Measurements from ENCODE around the gene SMYD3. TPM values are rescaled to one million over a fixed set of nuclear protein-coding genes. Genes with fewer than 3 reads are reported as not detected.

Gene SMYD3
- total RNA-seq, 1 experiment from 2014 or later, result 25.5 TPM

DNA sequence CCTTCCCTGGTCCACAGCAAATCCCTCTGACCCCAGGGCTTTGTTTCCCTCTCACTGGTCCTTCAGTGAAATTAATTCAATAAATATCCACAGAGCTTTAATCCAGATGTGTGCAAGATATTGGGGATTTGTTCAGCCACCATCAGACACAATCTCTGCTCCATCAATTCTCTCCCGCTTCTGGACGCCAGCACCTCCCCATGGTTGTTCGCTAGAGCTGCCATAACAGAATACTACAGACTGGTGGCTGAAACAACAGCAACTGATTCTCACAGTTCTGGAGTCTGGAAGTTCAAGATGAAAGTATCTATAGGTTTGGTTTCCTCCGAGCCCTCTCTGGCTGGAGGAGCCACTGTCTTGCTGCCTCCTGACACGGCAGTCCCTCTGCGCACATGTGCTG is 303.9 kb downstream of the SMYD3 start:
- H3K79me2 ChIP-seq (ENCODE audit: insufficient read depth, low read length), result no peaks in the 10 kb centered on the region
- no CpG with 5 or more reads among the region's 6 CpGs for WGBS (ENCODE audit: extremely low coverage, insufficient read length, low lambda C conversion rate)
- H3K27ac Mint-ChIP-seq, result peak overlapping the region in 1 of 3 experiments; percentile 29; a peak in 1 of 7 replicates
- no peak overlapping the region for H2BK12ac ChIP-seq (ENCODE audit: insufficient read length, low read depth, low read length)
- no peak overlapping the region for H3K14ac ChIP-seq (ENCODE audit: insufficient read depth, low read length)
- no peak overlapping the region for H3K27ac ChIP-seq (ENCODE audit: insufficient read length, low read depth, low read length)
- H3K27me3 Mint-ChIP-seq (ENCODE audit: low read depth), result no peaks in the 10 kb centered on the region
- no peak overlapping the region for H3K18ac ChIP-seq (ENCODE audit: insufficient read length, low read depth, low read length)
- H4K91ac ChIP-seq (ENCODE audit: insufficient read length, low read depth, low read length), result no peak overlapping the region
- TF ChIP-seq, protein P1, sequence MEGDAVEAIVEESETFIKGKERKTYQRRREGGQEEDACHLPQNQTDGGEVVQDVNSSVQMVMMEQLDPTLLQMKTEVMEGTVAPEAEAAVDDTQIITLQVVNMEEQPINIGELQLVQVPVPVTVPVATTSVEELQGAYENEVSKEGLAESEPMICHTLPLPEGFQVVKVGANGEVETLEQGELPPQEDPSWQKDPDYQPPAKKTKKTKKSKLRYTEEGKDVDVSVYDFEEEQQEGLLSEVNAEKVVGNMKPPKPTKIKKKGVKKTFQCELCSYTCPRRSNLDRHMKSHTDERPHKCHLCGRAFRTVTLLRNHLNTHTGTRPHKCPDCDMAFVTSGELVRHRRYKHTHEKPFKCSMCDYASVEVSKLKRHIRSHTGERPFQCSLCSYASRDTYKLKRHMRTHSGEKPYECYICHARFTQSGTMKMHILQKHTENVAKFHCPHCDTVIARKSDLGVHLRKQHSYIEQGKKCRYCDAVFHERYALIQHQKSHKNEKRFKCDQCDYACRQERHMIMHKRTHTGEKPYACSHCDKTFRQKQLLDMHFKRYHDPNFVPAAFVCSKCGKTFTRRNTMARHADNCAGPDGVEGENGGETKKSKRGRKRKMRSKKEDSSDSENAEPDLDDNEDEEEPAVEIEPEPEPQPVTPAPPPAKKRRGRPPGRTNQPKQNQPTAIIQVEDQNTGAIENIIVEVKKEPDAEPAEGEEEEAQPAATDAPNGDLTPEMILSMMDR (conservative IDR thresholded peaks at IDR 0.05), result peak; percentile 31; the same call in 2 of the 3 replicates
- no peak overlapping the region for H3K4me2 ChIP-seq (ENCODE audit: insufficient read depth, insufficient read length, low read length)
- no peak overlapping the region for H3K9ac ChIP-seq (ENCODE audit: extremely low read depth, insufficient read length, low read length)
- no peak overlapping the region for H3K4ac ChIP-seq (ENCODE audit: low read depth, low read length)
- H3K4me3 Mint-ChIP-seq, result no peak overlapping the region
- H2BK20ac ChIP-seq (ENCODE audit: low read depth, low read length, poor library complexity, severe bottlenecking), result no peak overlapping the region
- no peak overlapping the region for H3T11ph ChIP-seq (ENCODE audit: low read length)
- no peak overlapping the region for H2BK5ac ChIP-seq (ENCODE audit: insufficient read length, low read length)
- no peak overlapping the region for H2BK120ac ChIP-seq (ENCODE audit: low read depth, low read length, poor library complexity, severe bottlenecking)
- H3K79me1 ChIP-seq (ENCODE audit: insufficient read depth, low read depth, low read length, poor library complexity, severe bottlenecking), result no peaks in the 10 kb centered on the region
- H3K9me3 ChIP-seq (ENCODE audit: control insufficient read depth, low read depth, low read length), result no peaks in the 10 kb centered on the region
- H3K27me3 ChIP-seq (ENCODE audit: insufficient read depth, low read length), result no peaks in the 10 kb centered on the region
- no peak overlapping the region for H3K56ac ChIP-seq (ENCODE audit: insufficient read length, low read depth, low read length)
- H4K5ac ChIP-seq (ENCODE audit: insufficient read length, low read depth, low read length), result no peak overlapping the region
- no peaks in the 10 kb centered on the region; a peak in 1 of 5 replicates for H3K9me3 Mint-ChIP-seq
- peaks cover 3 to 5% of the 10 kb centered on the region in 2 experiments; a peak in 2 of 4 replicates for H3K4me1 Mint-ChIP-seq
- no peaks in the 10 kb centered on the region for H3K36me3 Mint-ChIP-seq (ENCODE audit: insufficient read depth in 1 of 3, low read depth in 3 of 3)
- no peak overlapping the region for H2BK15ac ChIP-seq (ENCODE audit: low read depth, low read length)
- no peak overlapping the region for H2AFZ ChIP-seq (ENCODE audit: low read length)
- H3K23me2 ChIP-seq (ENCODE audit: insufficient read length, low read depth, low read length, poor library complexity, severe bottlenecking), result no peaks in the 10 kb centered on the region
- no peaks in the 10 kb centered on the region for H3K4me1 ChIP-seq (ENCODE audit: insufficient read depth, low read length)
- H4K20me1 ChIP-seq (ENCODE audit: control insufficient read depth, insufficient read depth, insufficient read length), result no peaks in the 10 kb centered on the region
- H3K23ac ChIP-seq (ENCODE audit: insufficient read length, low read depth, low read length), result no peak overlapping the region
- no peak overlapping the region for H2AK5ac ChIP-seq (ENCODE audit: insufficient read length, low read length)
- no peak for DNase-seq
- H4K8ac ChIP-seq (replicated peaks; ENCODE audit: insufficient read length, low read depth, low read length), result no peak overlapping the region

Data from H9 (cell line).